GM12878 (cell line): ENCODE measurements around the gene CTIF. TPM values are rescaled to one million over a fixed set of nuclear protein-coding genes. Genes with fewer than 3 reads are reported as not detected.

Experiments
- ATAC-seq: fragments of 200-7000 bp; cut with Tn5 transposase; 3 replicates; pipeline ENCODE4 v1.9.1; 2020; ENCODE audit warnings: mild to moderate bottlenecking, moderate library complexity
- BruUV-seq: library from RNA; stranded (reverse); fragments of 400-500 nt; replicated peaks from 2 replicates; lab custom pipeline; 2021; lab: Mats Ljungman, UMichigan
- CTCF ChIA-PET: fragments of 300-600 bp; sonication (Branson Sonifier 250); formaldehyde crosslinking; extraction: SDS; loops from one replicate; lab custom pipeline; 2021; ENCODE audit warnings: inconsistent platforms; lab: Yijun Ruan, JAX
- POLR2A ChIA-PET: fragments of 350-600 bp; formaldehyde crosslinking; extraction: SDS; loops from one replicate; lab custom pipeline; 2021; ENCODE audit warnings: inconsistent platforms; lab: Charles Lee
- RAD21 ChIA-PET: fragments of 300-600 bp; sonication (Branson Sonifier 250); formaldehyde crosslinking; loops from one replicate; lab custom pipeline; 2023; ENCODE audit warnings: antibody characterized with exemption; ENCODE audit not compliant: unreplicated experiment; lab: Charles Lee
- SMC1A ChIA-PET: fragments of 300-600 bp; sonication (Branson Sonifier 250); formaldehyde crosslinking; loops from one replicate; lab custom pipeline; 2023; ENCODE audit not compliant: unreplicated experiment, uncharacterized antibody; lab: Charles Lee
- DNase-seq: peaks from one replicate; pipeline ENCODE4 v3.0.0-alpha.2; 2011; ENCODE audit warnings: low read depth, low spot score
- FAIRE-seq: peaks from 3 replicates; lab custom pipeline; 2011; peaks lifted over from hg19 to GRCh38; lab: Jason Lieb, UNC
- H2AFZ ChIP-seq: 2 replicates; pipeline ENCODE4 v1.6.0; 2011; ENCODE audit warnings: low read depth, low read length, control low read depth; ENCODE audit not compliant: control insufficient read depth
- H3K27ac ChIP-seq: 2 replicates; pipeline ENCODE4 v1.5.1; 2011; ENCODE audit warnings: control low read depth; ENCODE audit not compliant: control insufficient read depth, insufficient read depth
- H3K27me3 ChIP-seq, 2 experiments: replicated peaks in 1 of 2; 2 replicates each; pipeline versions ENCODE4 v1.6.0 to v1.6.1; 2011; ENCODE audit warnings: low read length in 1 of 2; ENCODE audit not compliant: control insufficient read depth in 2 of 2, insufficient read depth in 2 of 2
- H3K36me3 ChIP-seq, 2 experiments: 2 replicates each; pipeline ENCODE4 v1.5.1; 2011; ENCODE audit warnings: low read length in 1 of 2; ENCODE audit not compliant: control insufficient read depth in 2 of 2, insufficient read depth in 2 of 2
- H3K4me1 ChIP-seq: 2 replicates; pipeline ENCODE4 v1.6.1; 2011; ENCODE audit warnings: mild to moderate bottlenecking, low read length, moderate library complexity, mixed read lengths; ENCODE audit not compliant: control insufficient read depth, insufficient read depth
- H3K4me2 ChIP-seq: 2 replicates; pipeline ENCODE4 v1.6.0; 2011; ENCODE audit warnings: control low read depth; ENCODE audit not compliant: control insufficient read depth, insufficient read depth
- H3K4me3 ChIP-seq: fragments of 200-600 bp; sonication (generic); 2 replicates; pipeline ENCODE4 v1.5.1; 2016
- H3K79me2 ChIP-seq: 2 replicates; pipeline ENCODE4 v1.6.0; 2011; ENCODE audit warnings: low read length; ENCODE audit not compliant: control insufficient read depth, insufficient read depth
- H3K9ac ChIP-seq: 2 replicates; pipeline ENCODE4 v1.8.0; 2011; ENCODE audit warnings: low read length, control low read depth, mixed read lengths; ENCODE audit not compliant: control insufficient read depth, insufficient read depth
- H3K9me3 ChIP-seq: replicated peaks from 3 replicates; pipeline ENCODE4 v1.5.1; 2011; ENCODE audit warnings: mild to moderate bottlenecking, low read length; ENCODE audit not compliant: control insufficient read depth, insufficient read depth
- H4K20me1 ChIP-seq: 2 replicates; pipeline ENCODE4 v1.6.0; 2011; ENCODE audit not compliant: control insufficient read depth, insufficient read depth
- BCL11A ChIP-seq: IDR thresholded peaks from 2 replicates; pipeline ENCODE4 v1.6.1; 2011; ENCODE audit warnings: low read depth, low read length
- CTCF ChIP-seq, 3 experiments: IDR thresholded peaks in 2 of 3; conservative IDR thresholded peaks in 1 of 3; 2 replicates each; pipeline ENCODE4 v1.5.1; 2011; ENCODE audit warnings: low read depth in 3 of 3, low read length in 3 of 3, mild to moderate bottlenecking in 3 of 3, control low read depth in 2 of 3, moderate library complexity in 2 of 3, inconsistent platforms in 1 of 3, mixed read lengths in 1 of 3; ENCODE audit not compliant: control insufficient read depth in 2 of 3, insufficient read depth in 1 of 3; ENCODE audit errors: extremely low read depth in 1 of 3
- IKZF2 ChIP-seq, 2 experiments: fragments of 450-650 bp; IDR thresholded peaks; 2 replicates each; pipeline ENCODE4 v1.6.1; 2017; ENCODE audit warnings: mild to moderate bottlenecking in 2 of 2, moderate library complexity in 2 of 2
- NFYB ChIP-seq: IDR thresholded peaks from 2 replicates; pipeline ENCODE4 v1.6.1; 2011; ENCODE audit warnings: low read depth, mild to moderate bottlenecking, low read length, improper control_type of control experiment, moderate library complexity; ENCODE audit not compliant: insufficient read depth
- PAX8 ChIP-seq: fragments of 450-650 bp; IDR thresholded peaks from 2 replicates; pipeline ENCODE4 v1.6.1; 2017; ENCODE audit warnings: mild to moderate bottlenecking, moderate library complexity
- RB1 ChIP-seq: fragments of 450-650 bp; formaldehyde crosslinking; IDR thresholded peaks from 2 replicates; pipeline ENCODE4 v1.6.1; 2017; ENCODE audit warnings: mild to moderate bottlenecking, borderline replicate concordance
- RCOR1 ChIP-seq: conservative IDR thresholded peaks from 2 replicates; pipeline ENCODE4 v1.6.1; 2012; ENCODE audit warnings: low read depth, low read length, improper control_type of control experiment
- SIN3A ChIP-seq: IDR thresholded peaks from 2 replicates; pipeline ENCODE4 v1.6.1; 2012; ENCODE audit warnings: low read depth, low read length, improper control_type of control experiment
- TBL1XR1 ChIP-seq: IDR thresholded peaks from 2 replicates; pipeline ENCODE4 v1.6.1; 2012; ENCODE audit warnings: low read depth, low read length, improper control_type of control experiment
- ZBED1 ChIP-seq: IDR thresholded peaks from 2 replicates; pipeline ENCODE4 v1.6.1; 2016; ENCODE audit warnings: borderline replicate concordance
- ZBTB4 ChIP-seq: fragments of 450-650 bp; formaldehyde crosslinking; IDR thresholded peaks from 2 replicates; pipeline ENCODE4 v1.4.0; 2022; ENCODE audit warnings: mild to moderate bottlenecking, moderate library complexity
- ZBTB40 ChIP-seq: fragments of 450-650 bp; IDR thresholded peaks from 2 replicates; pipeline ENCODE4 v1.6.1; 2016; ENCODE audit warnings: mild to moderate bottlenecking, moderate library complexity, borderline replicate concordance
- ZNF24 ChIP-seq: fragments of 450-650 bp; IDR thresholded peaks from 2 replicates; pipeline ENCODE4 v1.6.1; 2017; ENCODE audit warnings: antibody characterized with exemption, mild to moderate bottlenecking
- ZZZ3 ChIP-seq: IDR thresholded peaks from 2 replicates; pipeline ENCODE4 v1.6.1; 2011; ENCODE audit warnings: low read depth; ENCODE audit not compliant: control insufficient read depth, insufficient read length
- WGBS: methylation state at CpG from one replicate; pipeline ENCODE4 v1.1.6; 2016; ENCODE audit warnings: low lambda C conversion rate; ENCODE audit not compliant: insufficient replicate concordance, insufficient coverage; ENCODE audit errors: missing lambda C conversion rate; 5-methylcytosine and 5-hydroxymethylcytosine counted together
- in situ Hi-C: fragments of 300-500 bp; cut with MboI; formaldehyde crosslinking; loops from 9 replicates; pipeline ENCODE4 v1.14.3; 2018; ENCODE audit warnings: mixed read lengths
- intact Hi-C: fragments of 100-400 bp; cut with micrococcal nuclease; formaldehyde crosslinking; loops from one replicate; pipeline ENCODE4 v1.14.2; 2022; ENCODE audit not compliant: unreplicated experiment
- polyA plus RNA-seq, 11 experiments: library from polyadenylated mRNA; depleted of rRNA in 4 of 11; unstranded in 6 of 11; stranded (reverse) in 5 of 11; fragments of >200 nt; fragmentation: Nextera tagmentation in 4 of 11; fragmentation: Illumina TruSeq in 1 of 11; extraction: Ambion mirVana in 4 of 11; extraction: Trizol in 1 of 11; gene quantifications; 1 replicate in 1 of 11; 2 replicates in 10 of 11; pipeline versions ENCODE4 v1.2.1 to v1.2.3, GENCODE V29; 2011 to 2016; ENCODE audit warnings: inconsistent platforms in 2 of 11, missing spikeins in 2 of 11, low read depth in 1 of 11
- total RNA-seq, 4 experiments: library from RNA; depleted of rRNA in 3 of 4; stranded (reverse); fragments of >200 nt in 3 of 4; fragmentation: Illumina TruSeq in 1 of 4; extraction: Trizol in 1 of 4; gene quantifications; 2 replicates each; pipeline versions ENCODE4 v1.2.1 to v1.2.3, GENCODE V29; 2013 to 2021

The CTIF gene
- total and polyA plus RNA-seq, 10 of the 15 experiments (the other 5 are each of a cell fraction or from before 2014, with no cell fraction given) = 0.06 to 11.6 (median 2.5) TPM

DNA sequence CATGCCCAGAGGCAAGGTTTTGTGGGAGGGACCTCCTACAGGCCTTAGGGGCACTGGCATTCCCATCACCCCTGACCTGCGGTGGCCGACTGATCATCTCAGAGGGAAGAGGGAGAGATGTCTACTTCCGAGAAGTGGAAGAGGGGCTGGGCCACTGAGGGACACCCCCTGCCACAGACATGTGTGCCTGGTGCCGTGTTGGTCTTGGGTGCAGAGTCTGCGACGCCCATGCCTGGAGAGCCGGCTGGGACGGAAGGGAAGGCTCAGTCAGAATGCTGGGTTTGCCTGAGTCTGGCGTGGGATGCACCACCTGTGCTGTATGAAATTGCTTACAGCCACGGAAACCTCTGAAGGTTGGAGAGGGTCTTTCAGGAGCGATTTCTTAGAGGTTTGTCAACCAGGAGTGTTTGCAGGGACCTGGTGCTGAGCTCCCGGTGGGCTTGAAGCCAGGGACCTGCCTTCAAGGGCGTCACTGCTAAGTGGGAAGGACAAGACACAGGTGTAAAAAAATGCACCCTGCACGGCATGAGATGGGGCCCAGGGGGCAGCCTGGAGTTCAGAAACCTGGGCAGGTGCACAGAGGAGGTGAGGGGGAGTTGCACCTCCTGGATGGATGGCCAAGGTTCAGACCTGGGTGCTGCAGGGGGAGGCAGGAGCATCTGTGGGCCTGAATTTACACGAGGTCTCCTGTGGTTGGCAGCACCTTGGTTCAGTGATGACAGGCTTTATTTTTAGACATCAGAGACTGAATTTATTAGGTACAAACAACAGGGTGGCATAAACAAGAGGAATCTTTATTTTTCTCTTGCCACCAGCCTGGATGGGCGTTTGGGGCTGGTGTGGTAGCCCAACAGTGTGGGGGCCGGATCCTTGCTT is 100.3 kb downstream of the CTIF start:
- RAD21 ChIA-PET = interaction anchor here (1.8 kb wide), 1 partner anchor 163 kb away, joined by 4 read pairs; no protein-coding TSS in a partner anchor
- SMC1A ChIA-PET = no interaction called here
- no peak for TF ChIP-seq PAX8
- TF ChIP-seq ZBED1 = no peak
- no peak for TF ChIP-seq NFYB
- no peak for TF ChIP-seq SIN3A
- TF ChIP-seq ZBTB40 = no peak
- TF ChIP-seq TBL1XR1 = no peak
- no peak for TF ChIP-seq ZNF24
- TF ChIP-seq BCL11A = no peak
- no peak for TF ChIP-seq IKZF2 (IDR thresholded peaks at IDR 0.05)
- no peak for TF ChIP-seq ZZZ3
- TF ChIP-seq CTCF (IDR thresholded peaks at IDR 0.05 in 2 of 3, conservative IDR thresholded peaks at IDR 0.05 in 1 of 3; ENCODE audit: control insufficient read depth in 2 of 3, extremely low read depth in 1 of 3, insufficient read depth in 1 of 3, low read depth in 3 of 3, low read length in 3 of 3) = no peak
- no peak for TF ChIP-seq RB1
- TF ChIP-seq RCOR1 = no peak
- TF ChIP-seq ZBTB4 = no peak

More for the DNA sequence above, 100.3 kb downstream of the CTIF start:
- ChIA-PET CTCF (interaction anchor here (0.6 to 1.1 kb wide), 2 partner anchors 33 to 163 kb away, joined by 3 read pairs; no protein-coding TSS in a partner anchor), POLR2A (no interaction called here)
- no TSS peak for BruUV-seq
- Histone ChIP-seq H3K9me3 (no peaks in the 10 kb centered on the region), H3K27ac (no peak overlapping the region), H3K36me3 (no peaks in the 10 kb centered on the region), H3K4me1 (no peaks in the 10 kb centered on the region), H3K79me2 (no peaks in the 10 kb centered on the region), H3K27me3 (no peaks in the 10 kb centered on the region), H3K4me3 (no peak overlapping the region), H3K4me2 (no peak overlapping the region), H2AFZ (no peak overlapping the region), H3K9ac (no peak overlapping the region), H4K20me1 (no peaks in the 10 kb centered on the region)
- no peak for DNase-seq
- FAIRE-seq = no peak
- 59% methylated on average over 17 of the region's 17 CpGs for WGBS
- in situ Hi-C loops (no loop called here), intact Hi-C loops (no loop called here)
- no peak for ATAC-seq
